Neural cell (in vitro differentiated cells): ENCODE results near the gene TMEM207.

Experiments used
- CTCF ChIP-seq: fragments of 450-650 bp; IDR thresholded peaks from 2 replicates; pipeline ENCODE4 v1.5.1; 2014; ENCODE audit warnings: antibody characterized with exemption, mild to moderate bottlenecking, moderate library complexity; ENCODE audit not compliant: poor library complexity, severe bottlenecking
- EP300 ChIP-seq: fragments of 450-650 bp; conservative IDR thresholded peaks from 2 replicates; pipeline ENCODE4 v1.6.1; 2014; ENCODE audit warnings: antibody characterized with exemption, mild to moderate bottlenecking, moderate library complexity; ENCODE audit not compliant: poor library complexity, severe bottlenecking
- EZH2 ChIP-seq: fragments of 200-600, 300-800 bp; shearing (Covaris generic), sonication (generic); IDR thresholded peaks from 2 replicates; pipeline ENCODE4 v1.6.1; 2014; ENCODE audit warnings: antibody characterized with exemption, low read length, borderline replicate concordance, mild to moderate bottlenecking; ENCODE audit not compliant: insufficient read depth, poor library complexity, severe bottlenecking
- POLR2AphosphoS5 ChIP-seq: IDR thresholded peaks from 2 replicates; pipeline ENCODE4 v1.6.1; 2012
- SMC3 ChIP-seq: fragments of 450-650 bp; conservative IDR thresholded peaks from 2 replicates; pipeline ENCODE4 v1.6.1; 2014; ENCODE audit warnings: antibody characterized with exemption, mild to moderate bottlenecking, moderate library complexity; ENCODE audit not compliant: poor library complexity

GRCh38 chr3:190381441-190381840 lies 68.3 kb downstream of the TMEM207 start:
- TF ChIP-seq EZH2 (no peak), CTCF (no peak), EP300 (no peak), SMC3 (no peak), POLR2AphosphoS5 (no peak)
